Kidney tubule cell (primary cell): ENCODE data around the gene FAM13C.

ENCODE experiments used
- DNase-seq: peaks from one replicate; pipeline ENCODE4 v3.0.0-alpha.2; 2018; ENCODE audit warnings: low spot score

The FAM13C gene

DNA sequence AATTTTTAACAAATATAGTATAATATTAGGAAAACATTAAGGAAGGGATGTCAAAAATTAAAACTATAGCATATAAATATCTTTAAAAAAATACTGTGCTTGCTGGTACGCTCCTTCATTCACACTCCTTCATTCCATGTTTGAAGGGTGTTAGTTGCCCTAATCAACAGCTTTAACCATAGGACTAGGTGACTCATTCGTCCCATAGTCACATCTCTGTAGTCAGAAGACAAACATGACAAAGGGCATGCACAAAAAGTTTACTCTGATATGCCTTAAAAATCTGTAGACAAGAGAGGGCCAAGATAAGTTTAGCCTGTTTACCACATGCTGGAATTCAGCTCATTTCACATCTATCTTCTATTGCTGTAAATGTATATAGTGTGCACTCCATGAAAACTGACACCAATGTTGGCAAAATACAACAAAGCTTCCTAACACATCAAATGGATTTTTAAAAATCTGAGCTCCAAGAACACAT, 646 bp downstream of the FAM13C start:
- peak; percentile 34 for DNase-seq

DNA sequence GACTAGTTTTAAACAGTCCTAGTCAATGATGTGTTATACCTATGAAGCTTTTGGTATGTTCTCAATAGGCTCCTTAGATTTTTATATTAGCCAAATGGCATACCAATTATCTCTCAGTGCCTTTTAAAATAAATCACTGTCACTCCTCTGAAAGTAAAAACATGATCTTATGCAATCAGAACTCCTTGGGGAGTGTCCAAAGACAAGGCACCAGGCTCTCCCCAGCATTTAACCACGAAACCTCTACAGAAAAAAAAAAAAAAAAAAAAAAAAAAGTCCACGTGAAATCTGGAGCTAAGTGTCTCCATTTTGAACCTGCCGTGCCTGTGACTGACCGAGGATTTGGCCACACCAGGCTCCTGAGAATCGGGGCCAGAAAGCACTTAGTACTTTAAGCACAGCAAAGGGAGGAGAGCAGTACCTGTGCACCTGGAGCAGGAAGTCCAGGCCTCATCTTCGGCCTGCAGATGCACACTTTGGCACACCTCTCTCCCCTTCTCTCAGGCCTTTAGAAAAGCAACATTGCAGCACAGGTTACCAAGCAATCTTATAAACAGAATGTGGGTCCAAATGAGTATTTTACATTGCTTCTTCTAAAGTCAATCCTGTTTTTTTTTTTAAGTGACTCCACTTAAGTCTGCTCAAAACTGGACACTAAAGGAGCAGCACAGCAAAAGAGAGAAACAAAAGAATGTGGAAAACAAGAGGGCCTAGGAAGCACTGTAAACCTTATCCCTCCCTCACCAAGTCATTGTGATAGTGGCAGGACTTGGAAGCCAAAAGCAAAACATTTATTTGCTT, 1.5 kb downstream of the FAM13C start:
- DNase-seq = no peak

DNA sequence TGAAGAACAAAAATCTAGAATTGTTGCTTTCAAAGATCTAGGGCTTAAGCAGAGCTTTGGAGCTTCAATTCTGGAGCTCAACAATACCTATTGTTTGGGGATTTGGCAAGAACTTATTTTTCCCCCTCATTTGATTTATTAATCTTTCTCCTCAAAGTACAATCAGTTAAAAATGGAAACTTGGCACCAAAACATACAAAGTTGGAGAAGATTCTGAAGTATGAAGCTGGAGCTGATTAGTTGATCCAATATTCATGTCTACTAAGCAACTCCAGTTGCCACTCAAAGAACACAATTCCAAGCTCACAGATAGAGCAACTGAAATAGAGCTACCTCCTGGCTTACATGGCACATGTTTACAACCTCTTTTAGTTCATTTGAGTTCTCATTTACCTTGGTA, 3.8 kb downstream of the FAM13C start:
- no peak for DNase-seq

DNA sequence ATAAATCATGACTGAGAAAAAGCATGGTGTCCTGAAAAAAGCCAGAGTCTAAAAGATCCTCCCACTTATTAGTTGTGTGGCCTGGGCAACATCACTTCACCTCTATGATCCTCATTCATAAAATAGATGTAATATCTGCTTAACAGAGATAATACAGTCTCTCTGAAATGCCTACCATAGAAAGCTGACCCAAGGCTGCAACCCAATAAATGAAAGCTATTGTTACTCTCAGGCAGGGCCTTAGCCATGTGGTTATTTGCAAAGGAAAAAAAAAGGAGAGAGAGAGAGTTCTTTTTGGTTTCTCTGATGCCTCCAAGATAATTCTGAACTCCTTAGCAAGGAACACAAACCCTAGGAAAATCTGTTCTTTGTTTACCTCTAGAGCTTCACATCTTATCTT, 7.9 kb downstream of the FAM13C start:
- DNase-seq = no peak

DNA sequence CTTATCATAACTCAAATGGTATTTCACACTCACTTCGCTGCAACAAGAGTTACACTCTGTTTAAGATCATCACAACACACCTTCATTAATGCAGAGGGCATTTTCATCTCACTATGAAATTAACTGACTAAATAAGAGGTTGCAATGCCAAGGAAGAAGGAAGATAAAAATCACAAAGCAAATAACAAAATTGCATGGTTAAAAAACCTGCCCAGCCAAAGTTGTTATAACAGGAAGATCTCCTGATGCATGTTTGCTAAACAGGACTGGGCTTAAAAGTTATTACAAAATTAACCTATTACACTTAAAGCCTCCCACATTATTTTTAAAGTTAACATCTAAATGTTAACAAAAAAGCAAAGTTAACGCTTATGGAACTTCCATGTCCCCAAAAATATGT, 11.8 kb downstream of the FAM13C start:
- no peak for DNase-seq

DNA sequence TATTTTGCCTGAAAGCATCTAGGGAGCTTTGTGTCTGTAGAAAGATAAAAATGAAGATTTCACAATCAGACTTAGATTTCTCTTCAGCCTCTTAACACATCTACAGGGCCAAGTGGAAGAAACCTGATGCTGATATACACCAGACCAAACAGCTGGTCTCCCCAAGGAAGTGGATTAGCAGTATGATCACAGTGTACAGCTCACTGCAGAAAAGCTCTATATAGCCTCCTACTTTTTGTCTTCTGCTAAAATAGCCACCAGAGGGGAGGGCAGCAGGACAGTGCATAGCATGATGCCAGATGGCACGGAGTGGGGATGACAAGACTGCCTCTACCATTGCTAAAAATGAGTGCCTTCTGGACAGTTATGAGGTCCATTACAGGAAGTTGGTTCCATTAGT, 16.0 kb downstream of the FAM13C start:
- no peak for DNase-seq

DNA sequence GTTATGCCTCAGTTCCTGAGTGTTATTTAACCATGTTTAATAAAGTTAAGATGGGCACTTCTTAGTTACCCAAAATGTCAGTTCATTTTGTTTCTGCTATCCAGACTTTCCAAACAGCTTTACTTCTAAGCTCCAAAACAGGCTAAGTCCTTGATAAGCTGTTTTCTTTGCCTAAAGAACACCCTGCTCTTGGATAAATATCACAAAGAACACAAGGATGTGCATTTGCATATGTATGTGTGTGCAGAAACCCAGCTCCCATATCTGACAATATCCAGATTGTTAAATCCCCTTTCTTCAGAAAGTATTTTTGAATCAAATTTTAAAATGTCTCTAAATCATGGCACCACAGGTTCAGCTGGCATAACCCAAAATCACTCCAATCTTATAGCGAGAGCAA, 19.6 kb downstream of the FAM13C start:
- no peak for DNase-seq

DNA sequence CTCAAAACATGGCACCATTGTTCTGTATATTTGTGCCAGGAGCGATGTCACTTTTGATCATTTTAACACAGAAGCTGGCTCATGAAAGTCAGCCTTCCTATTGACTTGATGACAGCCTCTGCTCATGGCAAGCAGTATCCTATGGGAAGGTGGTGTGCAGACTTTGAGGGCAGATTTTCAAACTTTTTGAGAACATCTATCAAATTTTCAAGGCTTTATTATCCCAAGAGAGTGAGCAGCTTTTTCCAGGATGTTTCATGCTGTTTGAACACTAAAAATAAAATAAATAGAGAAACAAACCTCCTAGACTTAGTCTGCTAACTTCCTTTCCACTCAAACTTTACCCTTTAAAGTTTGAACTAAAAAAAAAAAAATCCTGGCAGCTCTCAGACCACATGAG, 20.3 kb downstream of the FAM13C start:
- no peak for DNase-seq

DNA sequence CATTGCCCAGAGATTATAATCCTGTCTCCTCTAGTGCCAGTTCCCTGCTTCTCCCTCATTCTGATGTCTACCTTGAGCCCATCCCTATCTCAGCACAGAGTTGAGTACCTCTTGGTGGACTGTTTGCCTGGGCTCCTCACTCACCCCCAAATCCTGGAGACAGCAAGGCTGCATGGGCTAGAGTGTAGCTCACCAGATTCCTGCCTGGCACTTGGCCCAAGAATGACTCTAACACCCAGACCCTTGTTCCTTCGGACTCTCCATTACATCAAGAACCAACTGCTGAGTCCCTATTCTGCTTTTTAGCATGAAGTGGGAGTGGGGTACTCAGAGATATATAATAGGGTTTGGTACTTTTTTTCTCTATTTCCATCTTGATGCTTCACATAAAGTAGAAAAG, 22.1 kb downstream of the FAM13C start:
- no peak for DNase-seq

DNA sequence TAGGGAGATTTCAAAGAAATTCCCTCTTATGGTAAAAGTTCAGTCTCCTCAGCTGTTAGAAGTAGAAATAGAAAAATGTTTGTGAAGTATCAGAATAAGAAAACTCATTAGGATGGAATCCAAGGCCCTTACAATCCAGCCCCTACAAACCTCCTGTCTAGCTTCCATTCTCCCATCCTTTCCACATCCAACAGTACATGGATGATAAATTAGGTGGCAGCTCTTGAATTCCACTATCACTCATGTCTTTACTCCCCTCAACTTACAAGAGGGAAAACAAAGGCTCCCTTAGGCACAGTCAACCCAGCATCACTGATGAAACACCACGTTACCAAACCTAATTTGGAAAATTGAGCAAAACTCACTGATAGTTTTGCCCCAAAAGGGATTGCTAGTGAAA, 23.0 kb downstream of the FAM13C start:
- no peak for DNase-seq

DNA sequence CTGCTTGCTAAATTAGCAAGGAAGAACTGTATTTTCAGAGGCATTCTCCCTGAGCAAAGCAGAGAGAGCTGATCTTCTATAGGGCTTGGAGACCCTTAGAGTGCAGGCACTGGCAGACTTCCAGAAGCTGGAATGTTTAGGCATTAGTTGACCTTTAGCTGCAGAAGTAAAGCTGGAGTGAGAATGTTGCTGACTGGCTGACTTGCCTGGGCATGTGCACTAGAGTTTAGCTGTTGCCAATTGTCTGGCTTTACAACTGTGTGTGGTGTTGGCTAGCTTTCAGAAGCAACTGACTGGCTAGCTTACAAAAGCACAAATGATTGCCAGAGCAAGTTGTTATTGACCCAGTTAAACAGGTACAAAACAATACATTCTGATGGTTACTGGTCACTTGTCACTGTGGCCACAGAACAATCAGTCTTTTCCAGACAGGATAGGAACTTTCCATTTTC, 25.1 kb downstream of the FAM13C start:
- peak; percentile 32 for DNase-seq

DNA sequence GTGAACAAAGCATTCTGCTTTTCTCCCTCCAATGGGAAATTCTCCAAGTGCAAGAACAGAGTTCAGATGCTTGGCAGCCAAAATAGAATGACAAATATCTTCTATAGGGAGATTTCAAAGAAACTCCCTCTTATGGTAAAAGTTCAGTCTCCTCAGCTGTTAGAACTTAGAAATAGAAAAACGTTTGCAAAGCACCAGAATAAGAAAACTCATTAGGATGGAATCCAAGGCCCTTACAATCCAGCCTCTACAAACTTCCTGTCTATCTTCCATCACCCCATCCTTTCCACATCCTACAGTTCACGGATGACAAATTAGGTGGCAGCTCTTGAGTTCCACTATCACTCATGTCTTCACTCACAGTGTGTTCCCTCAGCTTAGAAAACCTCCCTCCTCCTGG, 25.7 kb downstream of the FAM13C start:
- DNase-seq = peak; percentile 37

DNA sequence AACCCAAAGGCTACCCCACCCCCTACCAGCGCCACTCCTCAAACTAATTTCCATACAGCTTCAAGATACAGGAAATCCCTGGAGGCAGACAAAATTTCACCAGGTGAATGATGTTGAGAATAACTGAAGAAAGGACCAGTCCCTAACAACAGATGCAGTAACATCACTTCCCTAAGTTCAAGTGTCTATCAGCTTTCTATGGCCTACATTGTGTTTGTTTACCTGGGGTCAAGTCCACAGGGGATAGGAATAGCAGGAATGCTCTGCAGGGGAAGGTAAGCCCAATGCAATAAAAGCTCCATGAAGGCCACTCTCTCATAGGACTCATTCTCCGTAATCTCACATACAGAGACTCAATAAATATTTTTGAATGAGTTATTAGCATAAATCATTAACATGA, 26.9 kb downstream of the FAM13C start:
- no peak for DNase-seq

DNA sequence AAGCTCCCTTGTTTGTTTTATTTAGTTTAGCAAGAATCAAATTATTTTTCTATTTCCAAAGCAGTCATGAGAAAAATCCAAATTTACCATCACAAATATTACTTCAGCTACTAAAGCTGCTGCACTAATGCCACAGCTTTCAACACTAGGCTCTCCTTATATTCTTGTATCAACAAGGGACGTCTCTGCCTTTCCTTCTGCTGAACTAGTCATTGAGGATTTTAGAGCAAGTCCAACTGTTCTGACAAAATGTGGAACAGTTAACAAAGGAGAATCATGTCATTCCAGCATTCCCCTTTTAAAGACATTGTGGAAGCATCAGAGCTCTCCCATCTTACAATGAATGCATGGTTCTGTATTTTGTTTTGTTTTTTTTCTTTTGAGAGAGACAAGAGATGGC, 28.6 kb downstream of the FAM13C start:
- DNase-seq = no peak

DNA sequence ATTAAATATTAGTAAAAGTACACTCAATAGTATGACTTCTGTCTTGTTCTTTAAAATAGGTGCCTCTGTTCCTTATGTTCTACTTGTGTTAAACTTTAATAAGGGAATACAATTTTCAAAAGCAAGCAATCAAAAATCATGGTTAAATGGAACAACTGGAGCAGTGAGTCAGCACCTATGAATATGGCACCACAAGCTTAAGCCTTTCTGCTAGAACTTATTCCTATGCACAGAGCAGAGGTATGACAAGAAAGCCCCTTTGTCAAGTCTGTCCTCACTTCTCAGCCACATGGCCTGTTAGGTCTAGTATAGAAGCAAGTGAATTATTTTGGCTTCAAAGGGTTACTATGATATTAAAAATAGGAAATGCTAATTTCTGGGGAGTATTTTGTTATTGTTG, 29.8 kb downstream of the FAM13C start:
- no peak for DNase-seq

DNA sequence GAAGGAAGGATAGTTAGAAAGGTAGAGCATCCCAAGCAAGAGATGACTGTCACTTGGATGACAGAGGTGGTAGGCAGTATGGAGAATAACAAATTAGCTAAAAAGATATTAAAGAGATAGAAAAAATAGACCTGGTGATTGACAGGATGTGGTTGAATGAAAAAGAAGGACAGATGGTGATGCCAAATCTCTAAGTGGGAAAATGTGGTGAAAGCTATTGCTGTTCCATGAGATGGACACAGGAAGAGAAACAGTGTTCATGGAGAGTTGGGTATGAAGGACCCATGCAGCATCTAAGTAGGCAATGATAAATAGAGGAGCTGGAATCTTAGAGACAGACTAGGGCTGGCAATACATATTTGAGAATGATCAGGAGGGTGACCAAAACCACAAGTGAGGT, 30.7 kb downstream of the FAM13C start:
- DNase-seq = no peak

DNA sequence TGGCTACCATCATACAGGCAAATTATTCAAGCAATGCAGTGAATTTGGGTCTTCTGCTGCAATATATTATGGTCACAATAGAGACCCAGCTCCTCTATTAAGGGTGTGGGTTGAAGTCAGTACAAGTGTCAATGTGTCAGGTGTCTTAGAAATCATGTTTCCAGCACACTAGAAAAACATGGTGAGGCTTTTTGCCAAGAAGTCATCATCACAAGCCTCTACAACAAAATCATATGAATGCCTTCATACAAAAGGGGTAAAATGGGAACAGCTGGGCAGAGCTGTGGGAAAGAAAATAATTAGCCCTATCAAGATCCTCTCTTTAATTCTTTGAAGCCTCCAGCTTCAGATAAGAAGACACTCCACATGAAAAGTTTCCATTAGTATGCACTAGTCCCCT, 37.2 kb downstream of the FAM13C start:
- DNase-seq = no peak

DNA sequence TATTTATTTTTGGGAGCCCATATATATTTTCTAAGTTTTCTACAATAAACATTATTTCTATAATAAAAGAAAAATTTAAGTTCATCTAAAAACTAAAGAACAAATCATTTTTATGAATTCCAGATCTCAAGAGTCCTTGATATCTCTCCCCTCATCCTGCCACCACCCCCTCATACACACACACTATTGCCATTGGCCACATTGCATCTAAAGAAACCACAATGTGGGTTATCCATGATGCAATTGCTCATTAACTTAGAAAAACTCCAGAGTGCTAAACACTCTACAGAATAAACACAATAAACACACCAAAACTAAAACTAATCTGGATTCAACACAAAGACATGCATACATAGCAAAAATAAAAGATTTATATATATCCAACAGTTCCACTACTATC, 37.8 kb downstream of the FAM13C start:
- DNase-seq = no peak

DNA sequence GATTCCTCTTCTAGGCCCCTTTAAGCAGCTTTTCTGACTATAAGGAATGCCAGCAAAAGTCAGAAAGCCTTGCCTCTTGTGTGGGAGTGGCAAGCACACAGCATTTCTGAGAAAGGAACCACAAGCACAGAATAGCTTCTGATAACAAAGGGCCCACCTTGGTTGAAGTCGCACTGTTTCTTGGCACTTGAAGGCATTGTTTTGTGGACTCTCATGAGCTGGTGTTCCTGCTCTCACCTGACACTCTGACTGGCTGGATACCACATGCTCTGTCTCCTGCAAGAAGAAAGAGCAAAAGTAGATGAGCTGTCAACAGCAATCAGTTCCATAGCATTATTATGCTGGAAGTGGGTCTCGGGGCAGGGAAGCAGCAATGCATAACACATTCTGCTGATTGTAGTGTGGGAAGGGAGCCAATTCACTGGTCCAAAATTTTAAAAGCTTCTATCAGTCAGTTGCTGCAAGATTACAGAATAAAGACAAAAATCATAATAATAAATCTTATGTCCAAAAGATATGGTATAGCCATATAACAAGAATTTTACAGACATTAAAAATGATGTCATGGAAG, 38.4 kb downstream of the FAM13C start:
- DNase-seq = no peak

DNA sequence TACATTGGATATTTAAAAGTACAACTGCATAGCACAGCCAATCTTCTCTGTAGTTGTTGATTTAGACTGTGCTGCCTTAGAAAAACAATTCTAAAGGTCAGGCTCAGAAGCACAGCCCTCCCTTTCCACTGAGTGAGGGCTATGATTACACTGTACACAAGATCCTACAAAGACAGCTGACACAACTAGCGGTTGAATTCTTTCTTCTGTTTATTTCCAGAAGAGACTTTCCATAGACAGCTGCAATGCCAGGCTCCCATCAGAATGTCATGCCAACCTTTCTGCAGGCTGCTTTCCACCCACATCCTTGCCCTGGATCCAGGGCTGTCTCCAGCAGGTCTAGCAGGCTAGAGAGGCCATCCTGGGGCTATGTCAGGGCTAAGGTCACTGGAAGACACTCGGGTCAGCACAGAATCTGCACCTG, 39.3 kb downstream of the FAM13C start:
- DNase-seq = no peak

DNA sequence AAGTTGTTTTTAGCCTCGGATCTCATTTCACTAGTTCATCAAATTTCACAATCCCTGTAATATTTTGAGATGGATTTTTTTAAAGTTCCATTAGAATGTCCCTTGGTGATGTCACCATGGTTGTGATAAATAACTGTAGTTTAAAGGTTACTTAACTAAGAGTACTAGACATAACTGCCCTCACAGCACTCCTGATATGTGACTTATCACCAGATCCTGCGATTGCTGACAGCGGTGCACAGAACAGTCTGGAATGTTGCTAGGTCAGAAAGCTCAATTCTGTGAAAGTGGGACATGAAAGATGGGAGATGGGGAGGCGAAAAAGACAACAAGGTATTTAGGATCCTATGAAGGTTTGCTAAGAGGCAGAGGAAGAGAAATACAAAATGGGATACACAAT, 40.2 kb downstream of the FAM13C start:
- no peak for DNase-seq

DNA sequence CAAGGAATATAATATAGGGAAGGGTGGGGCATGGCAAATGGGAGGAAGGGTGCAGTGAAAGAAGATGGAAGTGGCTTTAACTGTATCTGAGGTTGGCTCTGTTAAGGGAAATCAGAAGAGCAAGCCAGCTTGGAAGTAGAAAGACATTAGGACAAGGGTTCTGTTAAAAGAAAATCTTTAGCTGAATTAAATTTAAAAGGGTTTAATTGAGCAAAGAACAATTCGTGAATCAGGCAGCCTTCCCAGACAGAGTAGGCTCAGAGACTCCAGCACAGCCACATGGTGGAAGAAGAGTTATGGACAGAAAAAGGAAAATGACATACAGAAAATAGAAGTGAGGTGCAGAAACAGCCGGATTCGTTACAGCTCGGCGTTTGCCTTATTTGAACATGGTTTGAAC, 42.0 kb downstream of the FAM13C start:
- DNase-seq = no peak

DNA sequence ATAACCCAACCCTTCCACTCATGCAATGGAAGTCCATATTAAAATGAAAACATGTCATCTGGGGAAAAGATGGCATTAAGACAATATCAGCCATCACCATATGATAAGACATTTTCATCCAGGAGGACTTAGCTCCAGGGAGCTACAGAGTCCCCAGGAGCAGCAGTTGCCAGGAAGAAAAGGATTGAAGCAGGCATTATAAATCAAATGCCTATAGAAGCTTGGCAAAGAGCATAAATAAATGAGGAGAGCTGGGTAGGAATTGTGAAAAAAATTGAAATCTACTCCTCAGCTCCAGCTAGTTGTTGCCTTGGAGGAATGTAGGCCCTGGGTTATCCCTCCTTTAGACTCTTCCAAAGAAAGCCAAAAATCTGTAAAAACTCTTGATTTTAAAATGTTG, 42.5 kb downstream of the FAM13C start:
- DNase-seq = no peak

DNA sequence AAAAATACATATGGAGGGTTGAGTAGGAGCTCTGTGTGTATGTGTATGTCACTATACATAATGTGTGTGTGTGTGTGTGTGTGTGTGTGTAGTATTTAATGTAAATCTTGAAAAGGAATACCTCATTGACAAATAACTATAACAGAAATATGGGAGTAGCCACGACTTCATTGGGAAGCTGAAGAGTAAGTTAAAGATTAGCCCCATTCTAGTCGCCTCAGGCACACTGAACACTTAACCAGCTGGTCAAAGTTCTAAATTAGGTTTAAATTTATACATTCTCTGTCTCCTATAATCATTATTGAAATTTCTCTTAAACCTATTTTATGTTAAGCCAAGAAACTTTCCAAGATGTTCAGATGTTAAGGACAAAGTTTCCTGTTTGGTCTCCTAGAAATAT, 45.3 kb downstream of the FAM13C start:
- no peak for DNase-seq
